ENCODE measurements around the gene SCGB1C2.

Gene SCGB1C2

GRCh38 chr17:173166-173911, 36.0 kb downstream of the SCGB1C2 start:
- no peak for DNase-seq

GRCh38 chr17:177155-177554, 39.8 kb downstream of the SCGB1C2 start:
- DNase-seq = no peak

GRCh38 chr17:177762-178161, 40.4 kb downstream of the SCGB1C2 start:
- no peak for DNase-seq

GRCh38 chr17:178292-179065, 41.1 kb downstream of the SCGB1C2 start:
- no peak for DNase-seq

GRCh38 chr17:179066-179432, 41.7 kb downstream of the SCGB1C2 start:
- DNase-seq = no peak

GRCh38 chr17:179781-180380, 42.5 kb downstream of the SCGB1C2 start:
- no peak for DNase-seq

GRCh38 chr17:180381-181244, 43.2 kb downstream of the SCGB1C2 start:
- no peak for DNase-seq

GRCh38 chr17:181245-182049, 44.1 kb downstream of the SCGB1C2 start, which contains the start of gene DOC2B:
DOC2B (minus strand) TSS chr17:181650; CDS start chr17:181479, 171 bp downstream.
- DNase-seq = peak in 1 of 2 donors; percentile 9

GRCh38 chr17:182050-182751, 44.8 kb downstream of the SCGB1C2 start:
- no peak for DNase-seq

GRCh38 chr17:183021-183420, 45.7 kb downstream of the SCGB1C2 start:
- no peak for DNase-seq

GRCh38 chr17:185445-186138, 48.2 kb downstream of the SCGB1C2 start:
- peak in 1 of 2 donors; percentile 37 for DNase-seq

- no peak for DNase-seq
These were observed 49.8 kb downstream of the SCGB1C2 start for GRCh38 chr17:187130-187529.

Data from CD4-positive, alpha-beta T cell treated with Interferon alpha-2 for 1 hour (primary cell).